Endothelial cell of umbilical vein (primary cell): Measurements from ENCODE around the gene EEF1AKMT4.

Source experiments
- CTCF ChIP-seq, 2 donors: IDR thresholded peaks; 1 replicate in 1 of 2; 2 replicates in 1 of 2; pipeline ENCODE4 v1.5.1; 2011; ENCODE audit warnings: low read length in 2 of 2, mild to moderate bottlenecking in 2 of 2, moderate library complexity in 2 of 2, control low read depth in 1 of 2, inconsistent platforms in 1 of 2, low read depth in 1 of 2; ENCODE audit not compliant: insufficient read depth in 1 of 2; ENCODE audit errors: extremely low read depth in 1 of 2
- EZH2 ChIP-seq: IDR thresholded peaks from 2 replicates; pipeline ENCODE4 v1.6.1; 2012; ENCODE audit warnings: borderline replicate concordance, low read depth, mild to moderate bottlenecking, moderate library complexity, low read length, inconsistent platforms; ENCODE audit not compliant: severe bottlenecking
- GATA2 ChIP-seq: IDR thresholded peaks from 2 replicates; pipeline ENCODE4 v1.7.0; 2011; ENCODE audit warnings: low read depth, mild to moderate bottlenecking, moderate library complexity, mixed read lengths, low read length; ENCODE audit not compliant: insufficient read length, insufficient read depth
- JUN ChIP-seq: IDR thresholded peaks from 2 replicates; pipeline ENCODE4 v1.6.1; 2011; ENCODE audit warnings: borderline replicate concordance, low read depth; ENCODE audit not compliant: insufficient read length, insufficient read depth
- MAX ChIP-seq: IDR thresholded peaks from 2 replicates; pipeline ENCODE4 v1.6.1; 2011; ENCODE audit not compliant: insufficient read depth, insufficient read length
- MYC ChIP-seq: IDR thresholded peaks from one replicate; pipeline ENCODE4 v1.6.1; 2011; ENCODE audit warnings: mild to moderate bottlenecking, low read depth, low read length
- POLR2A ChIP-seq: IDR thresholded peaks from 2 replicates; pipeline ENCODE4 v1.6.1; 2012; ENCODE audit warnings: low read depth, mild to moderate bottlenecking, control low read depth, low read length
- POLR2AphosphoS5 ChIP-seq: IDR thresholded peaks from 2 replicates; pipeline ENCODE4 v1.6.1; 2012; ENCODE audit warnings: low read depth, mild to moderate bottlenecking, control low read depth, low read length, moderate library complexity; ENCODE audit not compliant: insufficient read depth

GRCh38 chr3:184300378-184300720 is 50.9 kb downstream of the EEF1AKMT4 start:
- TF ChIP-seq CTCF (IDR thresholded peaks at IDR 0.05; ENCODE audit: extremely low read depth in 1 of 2, insufficient read depth in 1 of 2, low read depth in 1 of 2, low read length in 2 of 2) (no peak), EZH2 (no peak), JUN (peak; percentile 52), POLR2AphosphoS5 (no peak), POLR2A (no peak), GATA2 (no peak), MAX (no peak), MYC (no peak)
